GM23338 (cell line): Measurements from ENCODE around the gene MTHFR. TPM values are rescaled to one million over a fixed set of nuclear protein-coding genes. Genes with fewer than 3 reads are reported as not detected.

Experiments used
- ATAC-seq: fragments of 200-7000 bp; cut with Tn5 transposase; 3 replicates; pipeline ENCODE4 v1.9.1; 2020
- DNase-seq: peaks from one replicate; pipeline ENCODE4 v3.0.0-alpha.2; 2015; ENCODE audit warnings: low spot score
- H2AFZ ChIP-seq: fragments of 200-600 bp; sonication (generic); 2 replicates; pipeline ENCODE4 v1.8.0; 2016; ENCODE audit warnings: antibody characterized with exemption, mild to moderate bottlenecking, moderate library complexity
- H3F3A ChIP-seq: fragments of 200-600 bp; sonication (generic); replicated peaks from 2 replicates; pipeline ENCODE4 v1.8.0; 2017; ENCODE audit warnings: antibody characterized with exemption, mixed run types, low read depth
- H3K27ac ChIP-seq: fragments of 200-600 bp; sonication (generic); 2 replicates; pipeline ENCODE4 v1.6.1; 2016; ENCODE audit warnings: low read depth
- H3K27me3 ChIP-seq: fragments of 200-600 bp; sonication (generic); 2 replicates; pipeline ENCODE4 v1.8.0; 2016; ENCODE audit warnings: mild to moderate bottlenecking, mixed run types, moderate library complexity; ENCODE audit not compliant: insufficient read depth
- H3K36me3 ChIP-seq: fragments of 200-600 bp; sonication (generic); 2 replicates; pipeline ENCODE4 v1.8.0; 2016; ENCODE audit warnings: mild to moderate bottlenecking; ENCODE audit not compliant: insufficient read depth
- H3K4me1 ChIP-seq: fragments of 200-600 bp; sonication (generic); 2 replicates; pipeline ENCODE4 v1.8.0; 2016; ENCODE audit warnings: mild to moderate bottlenecking, moderate library complexity; ENCODE audit not compliant: insufficient read depth
- H3K4me2 ChIP-seq: fragments of 200-600 bp; sonication (generic); 2 replicates; pipeline ENCODE4 v1.7.1; 2017; ENCODE audit warnings: mixed run types
- H3K4me3 ChIP-seq: fragments of 200-600 bp; sonication (generic); 2 replicates; pipeline ENCODE4 v1.6.1; 2016; ENCODE audit warnings: mixed run types
- H3K79me2 ChIP-seq: fragments of 200-600 bp; sonication (generic); replicated peaks from 2 replicates; pipeline ENCODE4 v1.8.0; 2017; ENCODE audit warnings: mild to moderate bottlenecking; ENCODE audit not compliant: insufficient read depth
- H3K9me2 ChIP-seq: fragments of 200-600 bp; sonication (generic); 2 replicates; pipeline ENCODE4 v1.8.0; 2017; ENCODE audit not compliant: insufficient read depth
- H4K20me1 ChIP-seq: fragments of 200-600 bp; sonication (generic); replicated peaks from 2 replicates; pipeline ENCODE4 v1.8.0; 2017; ENCODE audit warnings: mild to moderate bottlenecking; ENCODE audit not compliant: insufficient read depth
- H3K27ac Mint-ChIP-seq: 2 replicates; pipeline ENCODE4 v1.8.0; 2020; ENCODE audit warnings: inconsistent platforms, mild to moderate bottlenecking, moderate library complexity, mixed read lengths
- H3K27me3 Mint-ChIP-seq: 3 replicates; pipeline ENCODE4 v1.8.0; 2022; ENCODE audit warnings: low read depth, mild to moderate bottlenecking, moderate library complexity, mixed read lengths, inconsistent platforms; ENCODE audit not compliant: insufficient read depth, poor library complexity
- H3K36me3 Mint-ChIP-seq: 3 replicates; pipeline ENCODE4 v1.8.0; 2021; ENCODE audit warnings: low read depth, mild to moderate bottlenecking, inconsistent platforms, moderate library complexity, mixed read lengths
- H3K4me1 Mint-ChIP-seq: 3 replicates; pipeline ENCODE4 v1.8.0; 2020; ENCODE audit warnings: mild to moderate bottlenecking, inconsistent platforms, mixed read lengths
- H3K4me3 Mint-ChIP-seq: 3 replicates; pipeline ENCODE4 v1.8.0; 2021; ENCODE audit warnings: moderate library complexity, mild to moderate bottlenecking, inconsistent platforms, mixed read lengths
- H3K9me3 Mint-ChIP-seq: 3 replicates; pipeline ENCODE4 v1.8.0; 2020; ENCODE audit warnings: moderate library complexity, mild to moderate bottlenecking, inconsistent platforms, mixed read lengths
- CREB1 ChIP-seq: fragments of 250-450 bp; sonication (Bioruptor Pico); IDR thresholded peaks from 2 replicates; pipeline ENCODE4 v1.5.0; 2020; ENCODE audit warnings: low read depth, mild to moderate bottlenecking, moderate library complexity
- CTCF ChIP-seq, 2 experiments: fragments of 200-600 bp in 1 of 2; sonication (generic) in 1 of 2; conservative IDR thresholded peaks; 2 replicates each; pipeline versions ENCODE4 v1.5.1 to v1.6.1; 2016 to 2017; ENCODE audit warnings: antibody characterized with exemption in 2 of 2, low read depth in 2 of 2, mild to moderate bottlenecking in 2 of 2, moderate library complexity in 1 of 2
- ETS1 ChIP-seq: IDR thresholded peaks from 2 replicates; pipeline ENCODE4 v1.6.1; 2016; ENCODE audit warnings: antibody characterized with exemption
- EZH2 ChIP-seq: fragments of 200-600 bp; sonication (generic); IDR thresholded peaks from one replicate; pipeline ENCODE4 v1.8.0; 2017; ENCODE audit warnings: antibody characterized with exemption, mild to moderate bottlenecking, low read depth; ENCODE audit not compliant: unreplicated experiment
- EZH2phosphoT487 ChIP-seq: fragments of 200-600 bp; sonication (generic); IDR thresholded peaks from one replicate; pipeline ENCODE4 v1.8.1; 2018; ENCODE audit warnings: antibody characterized with exemption; ENCODE audit not compliant: unreplicated experiment
- JUNB ChIP-seq: IDR thresholded peaks from one replicate; pipeline ENCODE4 v1.6.1; 2016; ENCODE audit warnings: antibody characterized with exemption; ENCODE audit not compliant: unreplicated experiment
- NANOG ChIP-seq: IDR thresholded peaks from 2 replicates; pipeline ENCODE4 v1.6.1; 2016; ENCODE audit warnings: antibody characterized with exemption, borderline replicate concordance
- POLR2AphosphoS5 ChIP-seq: IDR thresholded peaks from 2 replicates; pipeline ENCODE4 v1.6.1; 2016; ENCODE audit warnings: antibody characterized with exemption, low read depth
- REST ChIP-seq: IDR thresholded peaks from one replicate; pipeline ENCODE4 v1.6.1; 2018; ENCODE audit warnings: antibody characterized with exemption; ENCODE audit not compliant: unreplicated experiment
- STAT1 ChIP-seq: IDR thresholded peaks from one replicate; pipeline ENCODE4 v1.6.1; 2016; ENCODE audit warnings: antibody characterized with exemption; ENCODE audit not compliant: unreplicated experiment
- ZNF114 ChIP-seq: fragments of 250-450 bp; sonication (Bioruptor Pico); IDR thresholded peaks from 2 replicates; pipeline ENCODE4 v1.5.0; 2020; ENCODE audit warnings: mild to moderate bottlenecking, moderate library complexity
- ZNF331 ChIP-seq: fragments of 250-450 bp; sonication (Bioruptor Pico); IDR thresholded peaks from 2 replicates; pipeline ENCODE4 v1.5.0; 2020; ENCODE audit warnings: low read depth, mild to moderate bottlenecking, moderate library complexity
- ZNF462 ChIP-seq: fragments of 250-450 bp; sonication (Bioruptor Pico); IDR thresholded peaks from 2 replicates; pipeline ENCODE4 v1.5.0; 2020; ENCODE audit warnings: mild to moderate bottlenecking, moderate library complexity
- polyA plus RNA-seq: library from polyadenylated mRNA; unstranded; fragments of >200 nt; fragmentation: Nextera tagmentation; extraction: Ambion mirVana; gene quantifications from 2 replicates; pipeline ENCODE4 v1.2.1, GENCODE V29; 2016
- total RNA-seq: library from RNA; depleted of rRNA; stranded (reverse); fragments of >200 nt; shearing (Covaris generic); gene quantifications from 2 replicates; pipeline ENCODE4 v1.2.3, GENCODE V29; 2014

MTHFR gene
- total and polyA plus RNA-seq, 2 experiments from 2014 or later, result 6.9 to 21.6 TPM

GRCh38 chr1:11794446-11795237 lies 11.1 kb downstream of the MTHFR start:
- DNase-seq, result no peak
- no peak overlapping the region for H3K27ac ChIP-seq
- H3K4me3 Mint-ChIP-seq, result no peak overlapping the region
- no peak overlapping the region for H2AFZ ChIP-seq
- H3K9me3 Mint-ChIP-seq, result no peaks in the 10 kb centered on the region
- H3K4me2 ChIP-seq, result no peak overlapping the region
- H3K4me1 Mint-ChIP-seq, result no peaks in the 10 kb centered on the region
- no peaks in the 10 kb centered on the region for H3K4me1 ChIP-seq
- peaks cover 7% of the 10 kb centered on the region for H3K27me3 Mint-ChIP-seq
- no peaks in the 10 kb centered on the region for H3K27me3 ChIP-seq
- no peaks in the 10 kb centered on the region; the same call in none of the 2 replicates for H4K20me1 ChIP-seq
- no peak overlapping the region for H3K4me3 ChIP-seq
- no peaks in the 10 kb centered on the region for H3K9me2 ChIP-seq
- TF ChIP-seq CTCF (conservative IDR thresholded peaks at IDR 0.05; ENCODE audit: low read depth in 2 of 2) (no peak), ZNF462 (CRISPR knock-in tag) (no peak), NANOG (no peak), ZNF114 (CRISPR knock-in tag) (no peak), CREB1 (no peak), STAT1 (no peak), ZNF331 (CRISPR knock-in tag) (no peak), ETS1 (no peak), EZH2phosphoT487 (no peak), POLR2AphosphoS5 (no peak), JUNB (no peak), REST (no peak), EZH2 (no peak)
- no peaks in the 10 kb centered on the region for H3K79me2 ChIP-seq
- H3K36me3 ChIP-seq, result no peaks in the 10 kb centered on the region
- H3K36me3 Mint-ChIP-seq, result peaks cover 31% of the 10 kb centered on the region
- no peak for ATAC-seq
- H3F3A ChIP-seq, result no peaks in the 10 kb centered on the region; the same call in 1 of the 2 replicates
- H3K27ac Mint-ChIP-seq, result no peak overlapping the region
